ENCODE results near the gene RTN4RL1. TPM values are rescaled to one million over a fixed set of nuclear protein-coding genes. Genes with fewer than 3 reads are reported as not detected.

The RTN4RL1 gene
- total RNA-seq, 2 donors from 2014 or later = 5.4 to 8.0 TPM

DNA sequence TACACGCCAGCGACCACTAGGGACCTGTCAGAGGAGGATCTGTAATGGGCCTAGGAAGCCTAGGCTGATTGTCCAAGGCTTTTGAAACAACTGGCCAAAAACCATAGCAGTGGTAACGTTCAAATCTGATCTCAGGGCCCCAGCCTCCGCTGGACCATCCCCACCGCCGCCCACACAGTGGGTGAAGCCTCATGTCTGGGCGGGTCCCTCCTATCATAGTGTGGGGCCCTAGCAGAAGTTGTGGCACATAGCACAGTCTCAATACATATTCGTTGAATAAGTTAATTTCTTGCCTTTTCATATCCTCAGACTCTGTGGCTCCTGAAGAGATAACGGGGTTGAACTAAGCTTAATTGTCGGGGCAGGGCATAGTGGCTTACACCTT lies 5.6 kb upstream of the RTN4RL1 start:
- DNase-seq (ENCODE audit: low spot score) (no peak), ATAC-seq (ENCODE audit: insufficient number of reproducible peaks, low FRiP score, low read depth) (no peak)
- Histone ChIP-seq H3K27ac (no peak overlapping the region), H3K4me1 (ENCODE audit: control insufficient read depth in 1 of 2, low read depth in 2 of 2) (peaks cover 4 to 39% of the 10 kb centered on the region in 2 donors), H3K36me3 (peaks cover 5% of the 10 kb centered on the region), H3K27me3 (replicated peaks; ENCODE audit: insufficient read depth) (no peaks in the 10 kb centered on the region), H3K4me3 (peak overlapping the region; percentile 88), H3K9me3 (no peaks in the 10 kb centered on the region)
- TF ChIP-seq, protein P1, sequence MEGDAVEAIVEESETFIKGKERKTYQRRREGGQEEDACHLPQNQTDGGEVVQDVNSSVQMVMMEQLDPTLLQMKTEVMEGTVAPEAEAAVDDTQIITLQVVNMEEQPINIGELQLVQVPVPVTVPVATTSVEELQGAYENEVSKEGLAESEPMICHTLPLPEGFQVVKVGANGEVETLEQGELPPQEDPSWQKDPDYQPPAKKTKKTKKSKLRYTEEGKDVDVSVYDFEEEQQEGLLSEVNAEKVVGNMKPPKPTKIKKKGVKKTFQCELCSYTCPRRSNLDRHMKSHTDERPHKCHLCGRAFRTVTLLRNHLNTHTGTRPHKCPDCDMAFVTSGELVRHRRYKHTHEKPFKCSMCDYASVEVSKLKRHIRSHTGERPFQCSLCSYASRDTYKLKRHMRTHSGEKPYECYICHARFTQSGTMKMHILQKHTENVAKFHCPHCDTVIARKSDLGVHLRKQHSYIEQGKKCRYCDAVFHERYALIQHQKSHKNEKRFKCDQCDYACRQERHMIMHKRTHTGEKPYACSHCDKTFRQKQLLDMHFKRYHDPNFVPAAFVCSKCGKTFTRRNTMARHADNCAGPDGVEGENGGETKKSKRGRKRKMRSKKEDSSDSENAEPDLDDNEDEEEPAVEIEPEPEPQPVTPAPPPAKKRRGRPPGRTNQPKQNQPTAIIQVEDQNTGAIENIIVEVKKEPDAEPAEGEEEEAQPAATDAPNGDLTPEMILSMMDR (IDR thresholded peaks at IDR 0.05) = peak; percentile 43

DNA sequence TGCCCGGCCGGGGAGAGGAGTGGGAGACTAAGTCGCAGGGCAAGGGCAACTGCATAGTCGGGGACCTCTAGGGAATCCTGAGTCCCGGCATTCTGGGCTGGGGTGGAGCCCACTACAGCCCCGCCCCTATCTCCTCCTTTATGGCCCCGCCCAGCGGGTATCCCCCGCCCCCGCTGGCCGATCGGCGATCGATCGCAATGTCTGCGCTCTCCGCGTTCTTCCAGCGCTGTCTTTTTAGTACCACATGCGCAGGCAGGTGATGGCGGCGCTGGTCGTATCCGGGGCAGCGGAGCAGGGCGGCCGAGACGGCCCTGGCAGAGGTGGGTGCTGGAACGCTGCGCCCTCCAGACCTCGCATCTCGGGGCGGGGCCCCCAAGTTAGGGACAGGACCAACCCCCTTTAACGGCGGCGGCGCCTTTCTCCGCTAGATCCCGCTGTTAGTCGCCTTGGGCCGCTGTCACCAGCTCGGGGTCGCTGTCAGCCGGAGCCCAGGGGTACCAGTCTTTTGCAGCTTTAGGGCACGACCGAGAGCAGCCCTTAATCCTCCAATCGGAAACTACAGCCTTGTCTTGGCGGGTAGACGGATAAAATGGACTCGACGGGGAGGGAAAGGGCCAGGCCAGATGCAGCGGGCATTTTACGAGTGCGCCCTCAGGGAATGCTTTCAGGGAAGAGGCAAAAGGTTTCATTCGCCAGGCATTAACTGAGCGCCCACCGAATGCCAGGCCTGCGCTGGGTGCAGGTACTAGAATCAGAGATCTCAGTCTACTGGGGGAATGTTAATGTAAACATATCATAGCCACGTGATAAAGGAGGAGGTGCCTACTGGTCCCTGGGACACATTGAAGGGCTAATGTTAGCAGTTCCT lies 5.0 kb upstream of the RTN4RL1 start, which contains the start of gene DPH1:
Gene DPH1, plus strand, starts transcription at position 243 of the 868 bp plus-strand sequence. Its CDS starts 17 bp downstream, at position 260.
- peak; percentile 34 for ATAC-seq (ENCODE audit: insufficient number of reproducible peaks, low FRiP score, low read depth)

DNA sequence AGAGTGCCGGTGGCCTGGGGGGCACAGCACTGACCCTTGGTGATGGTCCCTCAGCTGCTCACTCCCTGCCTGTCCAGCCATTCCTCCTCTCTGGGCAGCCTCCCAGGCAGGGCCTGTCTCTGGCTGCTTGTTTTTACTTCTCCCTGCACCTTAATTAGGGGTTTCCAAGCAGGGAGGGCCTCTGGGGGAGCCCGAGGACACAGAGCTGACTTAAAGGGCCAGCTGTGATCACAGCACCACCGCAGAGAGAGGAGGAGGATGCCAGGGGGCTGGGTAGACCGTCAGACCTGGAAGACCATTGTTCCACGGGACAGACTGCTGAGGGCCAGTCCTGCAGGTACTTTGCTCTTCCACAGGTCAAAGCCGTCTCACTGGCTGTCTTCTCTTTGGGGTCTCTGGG lies 3.6 kb upstream of the RTN4RL1 start:
- H3K27me3 ChIP-seq (replicated peaks; ENCODE audit: insufficient read depth) = no peaks in the 10 kb centered on the region
- H3K36me3 ChIP-seq = peaks cover 1% of the 10 kb centered on the region
- H3K9me3 ChIP-seq = no peaks in the 10 kb centered on the region
- TF ChIP-seq, protein P1 (IDR thresholded peaks at IDR 0.05) = no peak
- no peak overlapping the region for H3K4me3 ChIP-seq
- H3K4me1 ChIP-seq (ENCODE audit: control insufficient read depth in 1 of 2, low read depth in 2 of 2) = peaks cover 4 to 59% of the 10 kb centered on the region in 2 donors
- ATAC-seq (ENCODE audit: insufficient number of reproducible peaks, low FRiP score, low read depth) (no peak), DNase-seq (ENCODE audit: low spot score) (no peak)
- no peak overlapping the region for H3K27ac ChIP-seq

More for the DNA sequence above, 5.0 kb upstream of the RTN4RL1 start, which contains the start of gene DPH1:
- H3K36me3 ChIP-seq = peaks cover 4% of the 10 kb centered on the region
- peak within 1 kb of the TSS in 1 of 2 donors; percentile 54 for H3K27ac ChIP-seq
- peak within 1 kb of the TSS; percentile 88 for H3K4me3 ChIP-seq
- DNase-seq (ENCODE audit: low spot score) = no peak
- no peaks in the 10 kb centered on the region for H3K27me3 ChIP-seq (replicated peaks; ENCODE audit: insufficient read depth)
- TF ChIP-seq, protein P1 (IDR thresholded peaks at IDR 0.05) = no peak
- no peaks in the 10 kb centered on the region for H3K9me3 ChIP-seq
- H3K4me1 ChIP-seq (ENCODE audit: control insufficient read depth in 1 of 2, low read depth in 2 of 2) = peaks cover 4 to 45% of the 10 kb centered on the region in 2 donors

DNA sequence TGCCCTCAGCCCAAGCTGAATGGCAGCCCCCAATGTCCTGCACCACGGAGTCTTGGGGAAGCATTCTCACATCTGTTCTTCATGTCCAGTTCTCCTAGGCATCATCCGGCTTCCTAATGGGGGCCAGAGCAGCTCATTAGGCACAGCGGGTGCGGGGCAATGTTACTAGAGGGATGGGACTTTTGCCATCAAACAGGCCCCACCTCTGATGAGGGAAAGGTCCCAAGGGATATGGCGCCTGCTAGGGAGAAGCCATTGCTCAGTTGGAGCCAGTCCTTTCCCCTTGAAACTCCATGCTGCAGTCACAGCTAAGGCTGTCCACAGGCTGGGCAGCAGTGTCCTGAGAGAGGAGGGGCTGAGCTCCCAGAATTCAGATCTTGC lies 3.1 kb upstream of the RTN4RL1 start:
- TF ChIP-seq, protein P1 (IDR thresholded peaks at IDR 0.05) = no peak
- peaks cover 6 to 61% of the 10 kb centered on the region in 2 donors for H3K4me1 ChIP-seq (ENCODE audit: control insufficient read depth in 1 of 2, low read depth in 2 of 2)

DNA sequence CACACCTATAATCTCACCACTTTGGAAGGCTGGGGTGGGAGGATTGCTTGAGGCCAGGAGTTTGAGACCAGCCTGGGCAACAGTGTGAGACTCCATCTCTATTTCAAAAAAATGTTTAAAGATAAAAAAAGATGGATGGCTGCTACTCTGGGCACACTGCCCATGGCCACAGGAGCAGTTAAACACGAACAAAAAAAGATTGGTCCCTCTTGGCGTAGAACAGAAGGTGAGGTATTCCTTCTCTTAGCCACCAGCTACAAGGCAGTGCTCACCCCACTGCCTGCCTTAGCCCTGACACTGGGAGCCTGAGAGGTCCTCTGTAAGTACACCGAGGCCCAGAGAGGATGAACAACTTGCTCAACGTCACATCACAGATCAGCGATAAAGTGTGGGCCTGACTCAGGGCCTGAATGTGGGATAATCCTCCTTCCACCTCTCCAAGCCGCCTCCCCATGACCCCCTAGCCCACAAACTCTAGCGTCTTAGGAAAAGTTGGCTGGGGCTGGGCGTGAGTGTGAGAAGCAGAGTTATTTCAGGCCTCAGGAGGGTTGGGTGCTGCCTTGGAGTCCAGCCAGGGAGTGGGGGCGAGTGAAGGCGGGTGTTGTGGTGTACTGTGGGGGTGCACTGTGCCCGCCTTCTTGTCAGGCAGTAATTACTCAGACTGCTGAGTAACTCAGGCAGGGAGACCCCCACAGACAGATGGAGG lies 2.5 kb upstream of the RTN4RL1 start:
- DNase-seq (ENCODE audit: low spot score) (no peak), ATAC-seq (ENCODE audit: insufficient number of reproducible peaks, low FRiP score, low read depth) (no peak)
- peaks cover 8 to 61% of the 10 kb centered on the region in 2 donors for H3K4me1 ChIP-seq (ENCODE audit: control insufficient read depth in 1 of 2, low read depth in 2 of 2)
- H3K27me3 ChIP-seq (replicated peaks; ENCODE audit: insufficient read depth) = no peaks in the 10 kb centered on the region
- H3K4me3 ChIP-seq = no peak overlapping the region
- H3K27ac ChIP-seq = no peak overlapping the region
- no peaks in the 10 kb centered on the region for H3K9me3 ChIP-seq
- H3K36me3 ChIP-seq = no peaks in the 10 kb centered on the region
- TF ChIP-seq, protein P1 (IDR thresholded peaks at IDR 0.05) = no peak

More for the DNA sequence above, 3.1 kb upstream of the RTN4RL1 start:
- ATAC-seq (ENCODE audit: insufficient number of reproducible peaks, low FRiP score, low read depth) = no peak
- Histone ChIP-seq H3K27me3 (replicated peaks; ENCODE audit: insufficient read depth) (no peaks in the 10 kb centered on the region), H3K9me3 (no peaks in the 10 kb centered on the region), H3K36me3 (no peaks in the 10 kb centered on the region), H3K27ac (no peak overlapping the region), H3K4me3 (no peak overlapping the region)
- no peak for DNase-seq (ENCODE audit: low spot score)
